HepG2 (cell line): ENCODE data around the gene ADGRL3. TPM values are rescaled to one million over a fixed set of nuclear protein-coding genes. Genes with fewer than 3 reads are reported as not detected.

Source experiments
- ATAC-seq: fragments of 200-7000 bp; cut with Tn5 transposase; 3 replicates; pipeline ENCODE4 v1.9.1; 2020; ENCODE audit warnings: mild to moderate bottlenecking, moderate library complexity
- BruUV-seq: library from RNA; stranded (reverse); fragments of 400-500 nt; replicated peaks from 2 replicates; lab custom pipeline; 2021; lab: Mats Ljungman, UMichigan
- CTCF ChIA-PET: fragments of 300-600 bp; formaldehyde crosslinking; extraction: SDS; loops from one replicate; lab custom pipeline; 2021; ENCODE audit warnings: low total read pairs, inconsistent platforms, low intra/inter-chr PET ratio; lab: Yijun Ruan, JAX
- POLR2A ChIA-PET: fragments of 350-600 bp; sonication (Branson Sonifier 250); formaldehyde crosslinking; loops from one replicate; lab custom pipeline; 2020; ENCODE audit warnings: antibody characterized with exemption, inconsistent platforms; lab: Yijun Ruan, JAX
- DNase-seq: peaks from one replicate; pipeline ENCODE4 v3.0.0-alpha.2; 2015; ENCODE audit warnings: low spot score
- FAIRE-seq: peaks from 3 replicates; lab custom pipeline; 2011; peaks lifted over from hg19 to GRCh38; lab: Jason Lieb, UNC
- H2AFZ ChIP-seq: one replicate; pipeline ENCODE4 v1.6.1; 2011; ENCODE audit warnings: low read length, inconsistent platforms
- H3K27ac ChIP-seq: fragments of 300-600 bp; 3 replicates; pipeline ENCODE4 v1.8.0; 2011; ENCODE audit warnings: mixed run types, mild to moderate bottlenecking, mixed read lengths, low read length, inconsistent platforms; ENCODE audit not compliant: insufficient read depth; ENCODE audit errors: extremely low read length
- H3K27me3 ChIP-seq, 2 experiments: fragments of 200-600 bp in 1 of 2; 2 replicates in 1 of 2; 3 replicates in 1 of 2; pipeline versions ENCODE4 v1.6.0 to v1.8.0; 2011; ENCODE audit warnings: low read length in 2 of 2, mild to moderate bottlenecking in 2 of 2, moderate library complexity in 2 of 2, inconsistent platforms in 1 of 2; ENCODE audit not compliant: insufficient read depth in 2 of 2, control insufficient read depth in 1 of 2
- H3K36me3 ChIP-seq, 2 experiments: fragments of 200-600 bp in 1 of 2; replicated peaks in 1 of 2; 2 replicates in 1 of 2; 3 replicates in 1 of 2; pipeline versions ENCODE4 v1.5.1 to v1.8.0; 2011; ENCODE audit warnings: low read length in 2 of 2, inconsistent platforms in 1 of 2; ENCODE audit not compliant: insufficient read depth in 2 of 2, control insufficient read depth in 1 of 2
- H3K4me1 ChIP-seq: 2 replicates; pipeline ENCODE4 v1.5.1; 2012; ENCODE audit warnings: low read length, inconsistent platforms; ENCODE audit not compliant: insufficient read depth
- H3K4me2 ChIP-seq: 2 replicates; pipeline ENCODE4 v1.6.0; 2011; ENCODE audit warnings: low read depth, low read length, inconsistent platforms
- H3K4me3 ChIP-seq, 3 experiments: fragments of 200-600 bp in 1 of 3; sonication (generic), shearing (Covaris generic) in 1 of 3; replicated peaks in 1 of 3; 2 replicates each; pipeline ENCODE4 v1.5.1; 2011 to 2016; ENCODE audit warnings: low read length in 3 of 3, inconsistent platforms in 2 of 3, low read depth in 2 of 3, mild to moderate bottlenecking in 2 of 3, control low read depth in 1 of 3, mixed read lengths in 1 of 3; ENCODE audit not compliant: insufficient read depth in 1 of 3
- H3K79me2 ChIP-seq: one replicate; pipeline ENCODE4 v1.6.1; 2011; ENCODE audit warnings: low read length, inconsistent platforms; ENCODE audit not compliant: insufficient read depth
- H3K9ac ChIP-seq: 2 replicates; pipeline ENCODE4 v1.6.0; 2011; ENCODE audit warnings: mild to moderate bottlenecking, low read depth, low read length, inconsistent platforms; ENCODE audit not compliant: insufficient read depth
- H3K9me3 ChIP-seq: 2 replicates; pipeline ENCODE4 v1.5.1; 2012; ENCODE audit warnings: mild to moderate bottlenecking, low read length
- H4K20me1 ChIP-seq: 2 replicates; pipeline ENCODE4 v1.6.0; 2011; ENCODE audit warnings: inconsistent platforms, mild to moderate bottlenecking, low read length, moderate library complexity; ENCODE audit not compliant: insufficient read depth
- CREM ChIP-seq, 2 experiments: sonication (generic) in 1 of 2; formaldehyde crosslinking in 1 of 2; IDR thresholded peaks; 2 replicates each; pipeline versions ENCODE4 v1.4.0 to v1.6.1; 2016 to 2020; ENCODE audit warnings: antibody characterized with exemption in 1 of 2, mild to moderate bottlenecking in 1 of 2, missing genetic modification reagents in 1 of 2
- ERF ChIP-seq: IDR thresholded peaks from 2 replicates; pipeline ENCODE4 v1.6.1; 2018; ENCODE audit warnings: missing biosample characterization, missing genetic modification reagents
- HNF1A ChIP-seq, 2 experiments: sonication (generic) in 1 of 2; formaldehyde crosslinking in 1 of 2; IDR thresholded peaks; 2 replicates each; pipeline versions ENCODE4 v1.4.0 to v1.6.1; 2016 to 2020; ENCODE audit warnings: borderline replicate concordance in 1 of 2, low read depth in 1 of 2, mild to moderate bottlenecking in 1 of 2, missing genetic modification reagents in 1 of 2
- KDM5A ChIP-seq: fragments of 200-600 bp; sonication (generic); IDR thresholded peaks from 2 replicates; pipeline ENCODE4 v1.7.0; 2018; ENCODE audit warnings: antibody characterized with exemption, mild to moderate bottlenecking, low read length, borderline replicate concordance
- KMT2B ChIP-seq: IDR thresholded peaks from 2 replicates; pipeline ENCODE4 v1.6.1; 2016; ENCODE audit warnings: missing genetic modification reagents, missing compliant biosample characterization
- LRRFIP1 ChIP-seq: sonication (generic); formaldehyde crosslinking; conservative IDR thresholded peaks from 2 replicates; pipeline ENCODE4 v1.4.0; 2020; ENCODE audit warnings: missing genetic modification reagents
- MYPOP ChIP-seq: sonication (generic); formaldehyde crosslinking; IDR thresholded peaks from 2 replicates; pipeline ENCODE4 v1.8.1; 2023; ENCODE audit warnings: mild to moderate bottlenecking, moderate library complexity, missing genetic modification reagents
- NFAT5 ChIP-seq: sonication (generic); formaldehyde crosslinking; IDR thresholded peaks from 2 replicates; pipeline ENCODE4 v1.4.0; 2020; ENCODE audit warnings: missing genetic modification reagents
- TARDBP ChIP-seq: sonication (generic); formaldehyde crosslinking; IDR thresholded peaks from 2 replicates; pipeline ENCODE4 v1.8.0; 2022; ENCODE audit warnings: mild to moderate bottlenecking, missing genetic modification reagents
- XRCC5 ChIP-seq: fragments of 200-400 bp; formaldehyde crosslinking; optimal IDR thresholded peaks from 2 replicates; pipeline ENCODE3; 2017; ENCODE audit warnings: mild to moderate bottlenecking, low read length
- ZNF101 ChIP-seq: sonication (generic); formaldehyde crosslinking; IDR thresholded peaks from 2 replicates; pipeline ENCODE4 v1.4.0; 2020; ENCODE audit warnings: mild to moderate bottlenecking, low read depth, missing genetic modification reagents, borderline replicate concordance
- WGBS: methylation state at CpG from one replicate; pipeline ENCODE4 v1.1.6; 2017; ENCODE audit warnings: low lambda C conversion rate; 5-methylcytosine and 5-hydroxymethylcytosine counted together
- in situ Hi-C: cut with HindIII; loops from 2 replicates; pipeline ENCODE4 v1.10.0; 2017; ENCODE audit warnings: low pct_unique_long_range_greater_than_20kb; ENCODE audit not compliant: extremely low pct_ligation_motif_present
- intact Hi-C: fragments of 100-400 bp; cut with micrococcal nuclease; formaldehyde crosslinking; loops from one replicate; pipeline ENCODE4 v1.10.0; 2022; ENCODE audit not compliant: unreplicated experiment
- polyA plus RNA-seq, 8 experiments: library from polyadenylated mRNA; depleted of rRNA in 3 of 8; stranded (reverse) in 7 of 8; unstranded in 1 of 8; fragments of >200 nt; fragmentation: Illumina TruSeq in 4 of 8; extraction: Trizol in 4 of 8; gene quantifications; 2 replicates each; pipeline versions ENCODE4 v1.2.1 to v1.2.3, GENCODE V29; 2011 to 2016; ENCODE audit warnings: low read depth in 4 of 8, missing spikeins in 1 of 8, mixed read lengths in 1 of 8; ENCODE audit not compliant: insufficient read depth in 1 of 8
- total RNA-seq, 5 experiments: library from RNA; depleted of rRNA; stranded (reverse); fragments of >200 nt; fragmentation: Illumina TruSeq; extraction: Trizol; gene quantifications; 2 replicates each; pipeline ENCODE4 v1.2.3, GENCODE V29; 2016; ENCODE audit warnings: low read depth in 1 of 5

Gene ADGRL3
- total and polyA plus RNA-seq, 2 of the 13 experiments (the other 11 are each of a cell fraction or from before 2014, with no cell fraction given), result 0.04 to 0.05 TPM

- ChIA-PET POLR2A (no interaction called here), CTCF (no interaction called here)
- 0% methylated on average over 2 of the region's 2 CpGs for WGBS
- Histone ChIP-seq H3K4me3 (no peak overlapping the region), H3K27ac (no peak overlapping the region), H3K4me1 (no peaks in the 10 kb centered on the region), H3K9ac (no peak overlapping the region), H3K79me2 (no peaks in the 10 kb centered on the region), H3K36me3 (no peaks in the 10 kb centered on the region), H2AFZ (no peak overlapping the region), H4K20me1 (no peaks in the 10 kb centered on the region), H3K4me2 (no peak overlapping the region), H3K27me3 (no peaks in the 10 kb centered on the region), H3K9me3 (no peaks in the 10 kb centered on the region)
- no peak for DNase-seq
- BruUV-seq, result no TSS peak
- in situ Hi-C loops (no loop called here), intact Hi-C loops (no loop called here)
- FAIRE-seq, result no peak
- no peak for ATAC-seq
- TF ChIP-seq ERF (CRISPR knock-in tag), result no peak
- TF ChIP-seq MYPOP, result no peak
- no peak for TF ChIP-seq TARDBP (CRISPR knock-in tag)
- no peak for TF ChIP-seq KDM5A
- no peak for TF ChIP-seq XRCC5
- TF ChIP-seq ZNF101 (CRISPR knock-in tag), result no peak
- no peak for TF ChIP-seq KMT2B (CRISPR knock-in tag)
- TF ChIP-seq HNF1A (IDR thresholded peaks at IDR 0.05; ENCODE audit: low read depth), result no peak
- no peak for TF ChIP-seq HNF1A (CRISPR knock-in tag; IDR thresholded peaks at IDR 0.05; ENCODE audit: borderline replicate concordance)
- TF ChIP-seq LRRFIP1 (CRISPR knock-in tag), result no peak
- TF ChIP-seq NFAT5 (CRISPR knock-in tag), result no peak
- TF ChIP-seq CREM (IDR thresholded peaks at IDR 0.05), result no peak
- no peak for TF ChIP-seq CREM (CRISPR knock-in tag; IDR thresholded peaks at IDR 0.05)
Measured at GRCh38 chr4:61389640-61390039, 189.5 kb downstream of the ADGRL3 start.
